Measurements from ENCODE around the gene AP3D1. TPM values are rescaled to one million over a fixed set of nuclear protein-coding genes. Genes with fewer than 3 reads are reported as not detected.
A peak's percentile ranks its signal among the peaks of the same experiment; 100 is the strongest.

AP3D1 gene
- total and polyA plus RNA-seq, 12 donors: 63.9 to 168 (median 81.9) TPM

DNA sequence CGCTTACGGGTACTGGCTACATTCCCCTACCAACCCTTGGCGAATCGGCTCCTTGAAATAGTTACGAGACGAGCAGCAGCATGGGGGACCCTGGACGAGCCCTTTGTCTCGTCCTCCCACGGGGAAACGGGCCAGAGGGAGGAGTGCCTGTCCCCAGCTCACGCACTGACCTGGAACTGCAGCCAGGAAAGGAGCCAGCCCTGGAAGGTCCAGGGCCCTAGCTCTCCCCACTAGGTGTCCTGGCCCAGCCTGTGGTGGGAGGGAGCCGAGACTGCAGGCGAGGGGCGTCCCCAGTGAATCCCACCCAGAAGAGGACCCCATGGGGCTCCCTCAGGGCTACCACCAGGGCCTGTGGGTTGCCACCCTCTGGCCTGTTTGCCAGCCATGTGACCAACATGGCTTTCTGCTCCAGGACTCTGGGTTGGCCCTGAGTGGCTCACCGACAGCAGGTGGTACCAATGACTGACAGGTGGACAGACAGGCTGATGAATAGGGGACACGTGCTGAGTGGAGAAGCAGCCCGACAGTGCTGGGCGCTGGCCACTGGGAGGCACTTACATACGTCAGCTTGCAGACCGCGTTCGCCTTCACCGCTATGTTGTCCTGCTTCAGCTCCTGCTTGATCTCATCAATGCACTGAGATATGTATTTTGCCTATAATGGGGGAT, 13.2 kb downstream of the AP3D1 start:
- Histone ChIP-seq H3K4me1 (peaks cover 0 to 28% (median 18%) of the 10 kb centered on the region in 9 donors), H3K36me3 (peaks cover 0 to 76% (median 20%) of the 10 kb centered on the region in 9 donors), H3K27me3 (no peaks in the 10 kb centered on the region), H3K27ac (peak overlapping the region in 4 of 10 donors; percentile 10 to 60 (median 20)), H3K4me3 (no peak overlapping the region), H3K9me3 (no peaks in the 10 kb centered on the region)
- DNase-seq (no peak), ATAC-seq (peak; percentile 20 to 86 (median 60))
- WGBS, 2 donors: 75 to 77% methylated on average over 23 of the region's 23 CpGs
- intact Hi-C loops (cut with DNase I): no loop called here
- TF ChIP-seq CTCF (IDR thresholded peaks at IDR 0.05): no peak

DNA sequence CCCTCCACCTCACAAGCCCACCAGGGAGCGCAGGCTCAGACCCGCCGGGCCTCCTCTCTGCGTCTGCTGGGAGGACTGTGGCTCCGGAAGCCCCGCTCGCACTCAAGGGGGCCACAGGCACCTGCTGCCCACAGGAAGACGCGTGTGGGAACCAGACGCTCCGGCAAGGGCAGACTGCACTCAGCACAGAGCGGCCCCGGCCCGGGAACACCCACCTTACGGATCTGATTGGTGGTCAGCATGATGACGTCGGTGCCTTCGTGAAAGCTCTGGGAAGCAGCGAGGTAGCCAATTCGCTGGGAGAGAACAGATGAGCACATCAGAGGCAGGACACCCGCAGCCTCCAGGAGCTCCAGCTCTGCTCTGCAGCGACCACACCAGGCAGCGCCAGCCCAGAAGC, 14.6 kb downstream of the AP3D1 start:
- H3K36me3 ChIP-seq: peaks cover 0 to 90% (median 28%) of the 10 kb centered on the region in 9 donors
- no peak for DNase-seq
- 94% methylated on average over 23 of the region's 23 CpGs for WGBS, 2 donors

GRCh38 chr19:2135474-2136402, 15.6 kb downstream of the AP3D1 start:
- no peaks in the 10 kb centered on the region for H3K9me3 ChIP-seq
- peaks cover 3 to 32% (median 21%) of the 10 kb centered on the region in 9 donors for H3K4me1 ChIP-seq
- peaks cover 0 to 97% (median 30%) of the 10 kb centered on the region in 9 donors for H3K36me3 ChIP-seq
- WGBS, 2 donors: 92 to 95% methylated on average over 50 of the region's 50 CpGs
- H3K27me3 ChIP-seq: no peaks in the 10 kb centered on the region
- H3K27ac ChIP-seq: no peak overlapping the region
- TF ChIP-seq CTCF (IDR thresholded peaks at IDR 0.05): no peak
- no peak overlapping the region for H3K4me3 ChIP-seq
- intact Hi-C loops (cut with DNase I): no loop called here
- ATAC-seq: no peak
- DNase-seq: no peak

More for the DNA sequence above, 14.6 kb downstream of the AP3D1 start:
- Histone ChIP-seq H3K9me3 (no peaks in the 10 kb centered on the region), H3K4me3 (no peak overlapping the region), H3K27ac (no peak overlapping the region), H3K4me1 (peaks cover 3 to 32% (median 21%) of the 10 kb centered on the region in 9 donors), H3K27me3 (no peaks in the 10 kb centered on the region)
- no peak for ATAC-seq
- intact Hi-C loops (cut with DNase I): no loop called here
- no peak for TF ChIP-seq CTCF (IDR thresholded peaks at IDR 0.05)

DNA sequence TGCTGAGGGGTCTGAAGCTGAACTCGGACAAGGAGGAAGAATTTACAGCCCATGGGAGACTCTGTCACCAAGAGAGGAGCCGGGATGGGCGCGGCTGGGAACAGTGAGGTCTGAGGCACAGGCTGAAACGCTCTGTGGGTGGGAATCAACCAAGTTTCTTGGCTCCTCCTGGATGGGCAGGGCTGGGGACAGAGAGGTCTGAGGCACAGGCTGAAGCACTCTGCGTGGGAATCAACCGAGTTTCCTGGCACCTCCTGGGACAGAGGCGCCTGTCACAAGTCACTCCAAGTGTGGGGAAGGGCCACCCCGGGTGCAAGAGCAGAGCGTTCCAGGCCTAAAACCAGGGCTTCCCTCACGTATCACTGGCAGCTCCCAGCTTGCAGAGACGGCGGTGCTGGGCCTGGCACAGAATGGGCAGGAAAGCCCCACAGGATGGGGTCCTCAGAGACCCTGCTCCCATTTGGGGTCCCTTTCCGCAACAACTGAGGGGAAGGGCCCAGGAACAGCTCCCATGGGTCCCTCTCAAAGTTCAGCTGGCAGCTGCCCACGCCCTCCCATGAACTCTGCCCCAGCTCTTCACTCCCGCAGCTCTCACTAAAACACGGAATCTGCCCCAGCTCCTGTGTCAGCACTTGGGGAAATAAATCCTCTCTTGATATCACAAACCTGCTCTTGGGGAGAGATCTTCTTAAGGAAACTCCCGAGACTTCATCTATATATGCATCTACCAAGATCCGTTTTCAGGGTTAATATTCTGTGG, 18.5 kb downstream of the AP3D1 start:
- H3K4me3 ChIP-seq: no peak overlapping the region
- DNase-seq (peak in 1 of 2 donors; percentile 30), ATAC-seq (peak in 3 of 8 donors; percentile 14 to 63 (median 43))
- no peaks in the 10 kb centered on the region for H3K9me3 ChIP-seq
- peaks cover 0 to 37% (median 21%) of the 10 kb centered on the region in 9 donors for H3K4me1 ChIP-seq
- no peak for TF ChIP-seq CTCF (IDR thresholded peaks at IDR 0.05)
- 72 to 84% methylated on average over 19 of the region's 19 CpGs for WGBS, 2 donors
- H3K27ac ChIP-seq: peak overlapping the region in 8 of 10 donors; percentile 7 to 67 (median 18)
- no peaks in the 10 kb centered on the region for H3K27me3 ChIP-seq
- intact Hi-C loops (cut with DNase I): no loop called here
- H3K36me3 ChIP-seq: peaks cover 0 to 93% (median 26%) of the 10 kb centered on the region in 9 donors

All from heart right ventricle (tissue), 16 donors.